ENCODE measurements around the gene PHB1. TPM values are rescaled to one million over a fixed set of nuclear protein-coding genes. Genes with fewer than 3 reads are reported as not detected.
"Not testable (repeated sequence)": the region's sequence is repeated elsewhere in the genome, so short reads cannot be mapped to it uniquely, and the experiment has no call there.

The PHB1 gene
- total RNA-seq, 2 experiments from 2014 or later = 104 to 110 TPM

- H3K27me3 Mint-ChIP-seq; H3K36me3 Mint-ChIP-seq; DNase-seq; H3K9me3 Mint-ChIP-seq; ATAC-seq (ENCODE audit: low read depth): not testable (repeated sequence)
- Mint-ChIP-seq H3K27ac (peak overlapping the region; percentile 97), H3K4me3 (peak overlapping the region; percentile 36), H3K4me1 (peaks cover 51% of the 10 kb centered on the region)
- POLR2A ChIA-PET = interaction anchor here (1.5 to 3.0 kb wide), 4 partner anchors 10 to 165 kb away, joined by 3 to 20 read pairs (median 8); partner anchors contain the start of gene ZNF652
These were observed 25.0 kb downstream of the PHB1 start for GRCh38 chr17:49389514-49390347.

GRCh38 chr17:49388692-49389513, 25.8 kb downstream of the PHB1 start:
- peaks cover 47% of the 10 kb centered on the region for H3K4me1 Mint-ChIP-seq
- POLR2A ChIA-PET = interaction anchor here (0.6 to 3.0 kb wide), 10 partner anchors 10 to 165 kb away, joined by 3 to 20 read pairs (median 6); partner anchors contain the start of gene ZNF652
- no peaks in the 10 kb centered on the region for H3K27me3 Mint-ChIP-seq
- ATAC-seq (ENCODE audit: low read depth) (no peak), DNase-seq (no peak)
- peak overlapping the region; percentile 81 for H3K4me3 Mint-ChIP-seq
- peaks cover 6% of the 10 kb centered on the region for H3K36me3 Mint-ChIP-seq
- H3K27ac Mint-ChIP-seq = peak overlapping the region; percentile 97
- H3K9me3 Mint-ChIP-seq = no peaks in the 10 kb centered on the region

- DNase-seq = peak; percentile 48
- Mint-ChIP-seq H3K36me3 (peaks cover 6% of the 10 kb centered on the region), H3K27ac (peak overlapping the region; percentile 97), H3K27me3 (no peaks in the 10 kb centered on the region), H3K4me3 (peak overlapping the region; percentile 81), H3K9me3 (no peaks in the 10 kb centered on the region), H3K4me1 (peaks cover 41% of the 10 kb centered on the region)
- ATAC-seq (ENCODE audit: low read depth) = peak; percentile 85
- POLR2A ChIA-PET = interaction anchor here (0.6 to 3.0 kb wide), 11 partner anchors 11 to 164 kb away, joined by 3 to 20 read pairs (median 5); partner anchors contain the start of gene ZNF652
These were observed 26.4 kb downstream of the PHB1 start for GRCh38 chr17:49388290-49388640.

DNA sequence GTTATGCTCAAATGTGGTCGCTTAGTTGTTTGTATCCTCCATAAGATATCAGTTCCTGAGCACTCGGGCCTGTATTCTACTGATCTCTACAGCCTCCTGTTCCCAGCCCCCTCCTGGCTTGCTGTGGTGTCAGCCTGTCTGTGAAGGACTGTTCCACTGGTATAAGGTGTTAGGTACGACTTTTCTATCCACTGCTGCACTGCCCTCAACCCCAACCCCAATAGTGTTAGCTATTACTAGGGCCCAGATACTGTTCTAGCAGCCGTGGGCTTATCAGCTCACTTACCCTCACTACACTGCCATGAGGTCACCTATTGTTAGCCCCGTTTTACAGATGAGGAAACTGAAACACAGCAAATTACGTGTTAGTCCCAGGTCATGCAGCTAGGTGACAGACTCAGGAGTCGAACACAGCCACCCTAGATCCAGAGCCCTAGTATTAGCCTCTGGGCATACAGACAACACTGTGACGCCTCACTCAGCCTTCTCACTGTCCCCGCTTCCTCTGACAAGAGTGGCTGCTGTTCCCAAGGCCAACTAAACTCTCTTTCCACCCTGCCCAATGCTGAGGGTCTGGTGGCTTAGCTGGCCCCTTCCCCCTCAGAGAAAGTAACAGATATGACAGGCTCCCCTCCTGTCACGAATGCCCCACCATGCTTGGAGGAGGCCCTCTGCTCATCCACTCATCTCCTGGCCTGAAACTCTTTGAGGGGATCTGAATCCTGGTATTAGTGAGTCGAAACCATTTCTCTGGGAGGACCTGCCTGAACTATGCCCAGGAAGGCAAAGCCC, 27.0 kb downstream of the PHB1 start:
- peak overlapping the region; percentile 97 for H3K27ac Mint-ChIP-seq
- no peaks in the 10 kb centered on the region for H3K27me3 Mint-ChIP-seq
- peak overlapping the region; percentile 81 for H3K4me3 Mint-ChIP-seq
- H3K4me1 Mint-ChIP-seq = peaks cover 40% of the 10 kb centered on the region
- no peaks in the 10 kb centered on the region for H3K9me3 Mint-ChIP-seq
- POLR2A ChIA-PET = interaction anchor here (0.6 to 3.0 kb wide), 10 partner anchors 12 to 163 kb away, joined by 3 to 20 read pairs (median 6); partner anchors contain the start of gene ZNF652
- peaks cover 6% of the 10 kb centered on the region for H3K36me3 Mint-ChIP-seq
- peak; percentile 34 for ATAC-seq (ENCODE audit: low read depth)
- DNase-seq = peak; percentile 53

- Mint-ChIP-seq H3K27me3 (peaks cover 3% of the 10 kb centered on the region), H3K36me3 (peaks cover 6% of the 10 kb centered on the region), H3K9me3 (no peaks in the 10 kb centered on the region), H3K4me3 (no peak overlapping the region), H3K27ac (peak overlapping the region; percentile 37), H3K4me1 (peaks cover 38% of the 10 kb centered on the region)
- POLR2A ChIA-PET = no interaction called here
- ATAC-seq (ENCODE audit: low read depth) = no peak
- DNase-seq = no peak
These were observed 28.3 kb downstream of the PHB1 start for GRCh38 chr17:49386373-49386772.

- POLR2A ChIA-PET = no interaction called here
- Mint-ChIP-seq H3K4me3 (no peak overlapping the region), H3K36me3 (peaks cover 7% of the 10 kb centered on the region), H3K27me3 (peaks cover 3% of the 10 kb centered on the region), H3K27ac (no peak overlapping the region), H3K4me1 (peaks cover 27% of the 10 kb centered on the region), H3K9me3 (peaks cover under 1% of the 10 kb centered on the region)
- DNase-seq = no peak
- ATAC-seq (ENCODE audit: low read depth) = no peak
These were observed 29.7 kb downstream of the PHB1 start for GRCh38 chr17:49384951-49385350.

- no peak overlapping the region for H3K27ac Mint-ChIP-seq
- H3K4me3 Mint-ChIP-seq = no peak overlapping the region
- ATAC-seq (ENCODE audit: low read depth) = no peak
- POLR2A ChIA-PET = no interaction called here
- H3K27me3 Mint-ChIP-seq = peaks cover 7% of the 10 kb centered on the region
- peaks cover 4% of the 10 kb centered on the region for H3K9me3 Mint-ChIP-seq
- H3K36me3 Mint-ChIP-seq = peaks cover 12% of the 10 kb centered on the region
- no peak for DNase-seq
- peaks cover 12% of the 10 kb centered on the region for H3K4me1 Mint-ChIP-seq
These were observed 31.6 kb downstream of the PHB1 start for GRCh38 chr17:49383060-49383459.

- POLR2A ChIA-PET = no interaction called here
- Mint-ChIP-seq H3K27me3 (peaks cover 7% of the 10 kb centered on the region), H3K27ac (no peak overlapping the region), H3K4me1 (peaks cover 7% of the 10 kb centered on the region), H3K36me3 (peaks cover 16% of the 10 kb centered on the region), H3K4me3 (no peak overlapping the region), H3K9me3 (peaks cover 8% of the 10 kb centered on the region)
- ATAC-seq (ENCODE audit: low read depth) (no peak), DNase-seq (no peak)
These were observed 32.1 kb downstream of the PHB1 start for GRCh38 chr17:49382556-49382955.

DNA sequence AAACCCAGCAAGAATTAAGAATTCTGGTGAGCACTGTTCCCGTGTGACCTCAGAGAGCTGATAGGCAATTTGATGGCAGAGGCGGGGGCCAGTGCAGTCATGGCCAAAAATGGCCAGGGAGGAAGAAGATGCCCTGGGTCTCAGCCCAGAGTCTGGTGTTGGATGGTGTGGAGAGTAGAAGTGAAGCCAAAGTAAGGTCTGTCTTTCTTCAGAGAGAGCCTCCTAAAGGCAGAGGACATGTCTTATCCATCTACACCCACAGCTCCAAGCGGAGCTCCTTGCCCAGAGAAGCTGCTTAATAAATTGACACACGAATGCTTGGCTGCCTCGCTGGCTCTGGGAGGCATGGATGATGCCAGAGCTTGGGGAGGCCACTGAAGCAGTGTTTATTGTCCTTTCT, 32.9 kb downstream of the PHB1 start:
- peaks cover 7% of the 10 kb centered on the region for H3K27me3 Mint-ChIP-seq

DNA sequence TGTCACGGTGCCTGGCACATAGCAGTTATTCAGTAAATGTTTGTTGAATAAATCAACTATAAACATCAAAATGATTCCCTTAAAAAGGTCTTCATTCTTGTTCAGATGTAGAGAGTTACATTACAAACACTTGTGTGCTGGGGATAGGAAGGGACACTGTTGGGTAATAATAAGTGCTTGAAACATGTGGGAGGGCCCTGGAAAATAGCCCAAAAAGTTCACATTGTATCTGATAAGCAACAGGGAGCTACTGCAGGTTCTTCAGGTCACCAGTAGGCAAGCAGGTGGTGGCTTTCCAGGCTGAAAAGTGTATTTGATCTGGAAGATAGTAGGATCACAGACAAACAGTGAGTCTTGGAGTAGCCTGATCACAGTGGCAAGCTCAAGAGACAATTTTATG, 33.6 kb downstream of the PHB1 start:
- Mint-ChIP-seq H3K27me3 (peaks cover 7% of the 10 kb centered on the region), H3K4me1 (peaks cover 1% of the 10 kb centered on the region), H3K9me3 (peaks cover 8% of the 10 kb centered on the region), H3K4me3 (no peak overlapping the region), H3K27ac (no peak overlapping the region), H3K36me3 (peaks cover 12% of the 10 kb centered on the region)
- POLR2A ChIA-PET = interaction anchor here (0.5 kb wide), 1 partner anchor 122 kb away, joined by 4 read pairs; no protein-coding TSS in a partner anchor
- DNase-seq = no peak
- no peak for ATAC-seq (ENCODE audit: low read depth)

More for the DNA sequence above, 32.9 kb downstream of the PHB1 start:
- Mint-ChIP-seq H3K4me1 (peaks cover 2% of the 10 kb centered on the region), H3K4me3 (no peak overlapping the region), H3K9me3 (peaks cover 8% of the 10 kb centered on the region), H3K36me3 (peaks cover 12% of the 10 kb centered on the region), H3K27ac (no peak overlapping the region)
- no peak for DNase-seq
- ATAC-seq (ENCODE audit: low read depth) = no peak
- POLR2A ChIA-PET = no interaction called here

- no peak overlapping the region for H3K27ac Mint-ChIP-seq
- DNase-seq = no peak
- H3K27me3 Mint-ChIP-seq = peaks cover 7% of the 10 kb centered on the region
- peaks cover 8% of the 10 kb centered on the region for H3K9me3 Mint-ChIP-seq
- POLR2A ChIA-PET = interaction anchor here (0.6 kb wide), 1 partner anchor 56 kb away, joined by 4 read pairs; no protein-coding TSS in a partner anchor
- peaks cover 12% of the 10 kb centered on the region for H3K36me3 Mint-ChIP-seq
- H3K4me3 Mint-ChIP-seq = no peak overlapping the region
- no peaks in the 10 kb centered on the region for H3K4me1 Mint-ChIP-seq
- ATAC-seq (ENCODE audit: low read depth) = no peak
These were observed 34.8 kb downstream of the PHB1 start for GRCh38 chr17:49379926-49380325.

GRCh38 chr17:49378311-49378710, 36.4 kb downstream of the PHB1 start:
- Mint-ChIP-seq H3K4me3 (no peak overlapping the region), H3K9me3 (peaks cover 8% of the 10 kb centered on the region), H3K36me3 (peaks cover 12% of the 10 kb centered on the region), H3K4me1 (no peaks in the 10 kb centered on the region), H3K27ac (no peak overlapping the region), H3K27me3 (peaks cover 7% of the 10 kb centered on the region)
- no peak for DNase-seq
- POLR2A ChIA-PET = no interaction called here
- no peak for ATAC-seq (ENCODE audit: low read depth)

GRCh38 chr17:49375544-49375943, 39.1 kb downstream of the PHB1 start:
- Mint-ChIP-seq H3K4me3 (no peak overlapping the region), H3K9me3 (peaks cover 8% of the 10 kb centered on the region), H3K36me3 (peaks cover 12% of the 10 kb centered on the region), H3K27me3 (peaks cover 4% of the 10 kb centered on the region), H3K4me1 (no peaks in the 10 kb centered on the region), H3K27ac (no peak overlapping the region)
- POLR2A ChIA-PET = no interaction called here
- ATAC-seq (ENCODE audit: low read depth) (no peak), DNase-seq (no peak)
